ENCODE data around the gene ADAM30.

The ADAM30 gene

GRCh38 chr1:119906927-119907652, 10.8 kb upstream of the ADAM30 start:
- DNase-seq: no peak

GRCh38 chr1:119903443-119903835, 7.1 kb upstream of the ADAM30 start:
- no peak for DNase-seq

DNA sequence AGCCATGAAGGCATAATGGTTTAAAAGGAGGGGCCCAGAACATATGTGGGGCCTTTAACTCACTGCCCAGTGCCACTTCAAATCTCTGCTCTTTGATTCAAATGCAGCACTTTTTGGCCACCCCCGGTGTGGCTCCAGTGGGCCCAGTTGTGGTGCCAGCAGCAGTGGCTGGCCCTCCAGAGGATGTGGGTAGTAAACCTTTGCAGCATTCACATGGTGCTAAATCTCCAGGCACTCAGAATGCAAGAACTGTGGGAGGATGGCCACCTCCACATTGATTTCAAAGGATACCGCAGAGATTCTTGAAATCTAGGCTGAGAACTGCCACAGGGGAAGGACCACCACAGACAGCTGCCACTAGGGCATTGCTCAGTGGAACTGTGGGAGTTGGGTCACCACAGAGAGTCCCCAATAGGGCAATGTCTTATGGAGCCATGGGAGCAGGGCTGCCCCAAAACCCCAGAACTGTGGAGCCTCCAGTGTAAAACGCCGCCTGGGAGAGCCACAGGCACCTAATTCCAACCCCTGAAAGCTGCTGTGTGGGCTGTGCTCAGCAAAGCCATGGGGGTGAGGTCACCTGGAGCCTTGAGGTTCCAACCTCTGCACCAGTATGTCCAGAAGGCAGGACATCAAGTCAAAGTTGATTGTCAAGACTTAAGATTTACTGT, 6.6 kb upstream of the ADAM30 start:
- no peak for DNase-seq

GRCh38 chr1:119898981-119899720, 2.8 kb upstream of the ADAM30 start:
- no peak for DNase-seq

DNA sequence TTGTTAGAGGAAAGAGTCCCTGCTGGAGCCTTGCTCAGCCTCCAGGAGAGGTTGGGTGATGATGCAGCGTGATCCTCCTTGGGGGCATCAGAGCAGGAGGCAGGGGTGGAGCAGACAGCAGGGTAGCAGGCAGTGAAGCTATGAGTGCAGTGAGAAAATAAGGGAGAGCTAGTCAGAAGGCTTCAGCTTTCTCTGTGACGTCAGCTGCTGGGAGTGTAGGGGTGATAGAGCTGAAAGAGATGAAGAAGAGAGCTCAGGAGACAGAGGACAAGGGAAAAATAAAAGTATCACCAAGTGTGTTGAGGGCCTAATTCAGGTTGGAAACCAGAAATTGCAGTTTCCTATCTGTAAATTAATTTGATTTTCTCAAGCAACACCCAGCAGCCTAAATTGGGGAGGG, 2.2 kb upstream of the ADAM30 start:
- DNase-seq: no peak

- no peak for DNase-seq
Measured at GRCh38 chr1:119895102-119895501, 1.2 kb downstream of the ADAM30 start.

GRCh38 chr1:119893827-119894700, 2.3 kb downstream of the ADAM30 start:
- DNase-seq: no peak

- DNase-seq: peak; percentile 85
Measured at GRCh38 chr1:119893238-119893791, 3.0 kb downstream of the ADAM30 start.

DNA sequence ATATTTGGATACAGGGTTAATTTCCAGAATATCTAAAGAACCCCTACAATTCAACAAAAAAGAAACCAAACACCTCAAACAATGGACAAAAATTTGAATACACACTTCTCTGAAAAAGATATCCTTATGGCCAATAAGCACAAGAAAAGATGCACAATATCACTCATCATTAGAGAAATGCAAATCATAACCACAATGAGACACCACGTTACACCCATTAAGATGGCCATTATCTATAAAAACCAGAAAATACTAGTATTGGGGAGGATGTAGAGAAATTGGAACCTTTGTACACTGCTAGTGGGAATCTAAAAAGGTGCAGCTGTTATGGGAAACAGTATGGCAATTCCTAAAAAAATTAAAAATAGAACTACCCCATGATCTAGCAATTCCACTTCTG, 4.9 kb downstream of the ADAM30 start:
- peak; percentile 86 for DNase-seq

DNA sequence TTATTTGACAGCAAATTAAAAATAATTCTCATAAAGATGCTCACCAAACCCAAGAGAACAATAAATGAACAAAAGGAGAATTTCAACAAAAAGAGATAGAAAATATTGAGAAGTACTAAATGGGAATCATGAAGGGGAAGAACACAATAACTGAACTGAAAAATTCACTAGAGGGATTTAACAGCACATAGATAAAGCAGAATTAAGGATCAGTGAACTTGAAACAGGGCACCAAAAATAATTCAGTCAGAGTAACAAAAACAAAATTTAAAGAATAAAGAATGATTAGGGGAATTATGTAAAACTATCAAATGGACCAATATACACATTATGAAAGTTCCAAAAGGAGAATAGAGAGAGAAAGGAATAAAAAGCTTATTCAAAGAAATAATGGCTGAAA, 7.8 kb downstream of the ADAM30 start:
- DNase-seq: no peak

GRCh38 chr1:119887427-119887826, 8.9 kb downstream of the ADAM30 start:
- no peak for DNase-seq

DNA sequence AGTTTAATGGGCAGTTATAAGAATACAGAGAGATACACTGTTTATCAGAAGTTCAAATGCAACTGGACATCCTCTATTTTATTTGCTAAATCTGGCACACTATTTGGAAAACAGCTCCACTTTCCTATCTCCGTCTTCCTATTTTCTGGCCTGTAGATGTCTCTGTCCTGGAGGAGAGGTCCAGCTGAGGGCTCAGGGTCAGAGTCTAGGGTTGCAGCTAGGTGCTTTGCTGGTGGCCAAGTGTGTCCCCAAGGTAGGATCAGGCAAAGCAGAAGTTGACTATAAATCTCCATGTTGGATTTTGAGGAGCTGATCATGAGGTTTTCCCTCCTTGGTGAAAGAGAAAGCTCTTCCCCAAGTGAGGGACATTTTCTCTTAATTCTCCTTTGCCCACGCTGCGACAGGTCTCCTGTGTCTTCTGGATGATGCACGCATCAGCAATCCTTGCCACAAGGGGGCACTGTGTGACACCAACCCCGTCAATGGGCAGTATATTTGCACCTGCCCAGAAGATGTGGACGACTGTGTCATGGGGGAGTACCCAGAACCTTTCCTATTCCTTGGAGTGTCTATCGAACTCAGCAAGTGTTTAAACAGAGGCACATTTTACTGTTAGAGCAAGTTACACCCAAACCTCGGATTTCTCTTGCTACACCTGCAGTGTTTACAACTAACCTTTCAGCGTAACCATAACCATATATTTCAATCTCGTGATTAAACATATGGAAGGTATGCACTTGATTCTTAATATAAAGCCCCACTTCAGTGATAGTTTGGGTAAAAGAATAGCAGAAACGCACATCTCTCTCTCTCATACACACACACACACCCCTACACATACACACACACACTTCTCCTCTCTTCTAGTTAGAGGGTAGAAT, 10.2 kb downstream of the ADAM30 start:
- peak; percentile 76 for DNase-seq

DNA sequence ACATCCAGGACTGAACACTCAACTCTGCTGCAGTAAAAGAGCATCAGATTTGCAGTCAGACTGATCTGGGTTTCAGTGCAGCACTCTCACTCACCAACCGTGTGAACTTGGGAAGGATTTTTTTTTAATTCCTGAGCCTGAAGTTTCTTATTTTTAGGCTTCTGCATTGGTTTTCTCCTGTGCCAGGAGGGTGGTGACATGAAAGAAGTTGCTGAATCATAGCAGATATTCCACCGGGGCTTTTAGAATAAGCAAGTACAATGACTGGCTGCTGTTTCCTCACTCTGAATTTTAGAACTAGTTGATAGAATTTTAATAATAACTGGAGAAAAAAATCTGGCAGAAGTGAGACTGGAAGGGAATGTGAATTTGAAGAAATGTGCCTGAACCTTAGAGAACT, 11.6 kb downstream of the ADAM30 start:
- DNase-seq: no peak

DNA sequence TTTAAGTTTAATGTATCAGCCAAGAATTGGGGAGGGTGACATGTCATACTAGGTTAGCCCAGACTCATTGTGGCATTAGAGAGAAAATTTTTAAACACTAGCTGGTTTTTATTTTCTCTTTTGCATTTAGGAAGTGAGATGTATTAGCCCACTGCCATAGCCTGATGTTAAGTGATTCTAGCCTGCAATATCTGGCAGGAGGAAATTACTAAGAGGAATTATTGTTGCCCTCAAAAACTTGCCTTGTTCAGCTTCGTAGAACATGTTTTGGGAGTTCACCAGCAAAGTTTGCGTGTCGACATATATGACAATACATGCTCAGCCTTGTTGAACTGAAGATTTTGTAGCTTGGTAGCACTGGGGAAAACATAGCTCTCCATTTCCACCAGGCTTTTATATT, 12.5 kb downstream of the ADAM30 start:
- DNase-seq: no peak

DNA sequence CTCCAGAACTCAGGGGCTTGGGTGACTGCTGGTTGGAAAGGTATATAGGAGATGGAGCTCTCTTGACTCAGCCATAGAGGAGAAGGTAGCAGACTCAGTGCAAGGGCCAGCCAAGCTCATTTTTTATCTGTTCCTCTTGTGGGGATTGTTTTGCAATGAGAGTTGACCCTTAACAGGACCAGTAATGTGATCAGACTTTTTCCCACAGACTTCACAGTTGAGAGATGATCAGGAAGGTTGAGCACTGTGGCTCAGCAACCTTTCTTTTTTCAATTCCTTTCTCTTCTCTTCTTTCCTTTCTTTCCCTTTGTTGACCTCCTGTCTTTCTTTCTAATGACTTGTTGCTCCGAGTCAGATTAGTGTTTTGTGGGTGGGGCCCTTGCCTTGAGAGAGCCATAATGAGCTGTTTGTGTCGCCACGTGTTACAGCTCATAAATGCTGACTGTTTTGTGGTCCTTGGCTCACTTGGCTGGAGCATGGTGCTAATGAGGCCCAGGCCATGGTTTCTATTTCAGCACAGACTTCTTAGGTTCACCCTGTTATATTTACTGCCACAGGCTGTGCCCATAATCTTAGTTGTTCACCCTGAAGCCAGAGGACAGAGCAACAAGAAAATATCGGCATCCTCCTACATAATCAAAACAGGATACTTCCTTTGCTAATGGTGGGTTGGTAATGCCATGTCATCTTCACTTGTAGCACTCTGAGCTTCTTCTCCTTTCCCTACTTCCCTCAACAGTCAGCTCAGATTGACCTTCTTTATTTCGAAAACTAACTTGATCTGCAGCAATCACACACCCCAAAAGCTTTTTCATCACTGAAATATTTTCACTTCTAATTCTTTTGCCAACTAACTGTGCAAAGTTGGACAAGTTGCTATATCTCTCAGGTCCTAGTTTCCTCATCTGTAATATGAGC, 13.9 kb downstream of the ADAM30 start:
- no peak for DNase-seq

GRCh38 chr1:119879510-119880434, 16.5 kb downstream of the ADAM30 start:
- DNase-seq: peak; percentile 83

- no peak for DNase-seq
Measured at GRCh38 chr1:119878171-119878570, 18.1 kb downstream of the ADAM30 start.

DNA sequence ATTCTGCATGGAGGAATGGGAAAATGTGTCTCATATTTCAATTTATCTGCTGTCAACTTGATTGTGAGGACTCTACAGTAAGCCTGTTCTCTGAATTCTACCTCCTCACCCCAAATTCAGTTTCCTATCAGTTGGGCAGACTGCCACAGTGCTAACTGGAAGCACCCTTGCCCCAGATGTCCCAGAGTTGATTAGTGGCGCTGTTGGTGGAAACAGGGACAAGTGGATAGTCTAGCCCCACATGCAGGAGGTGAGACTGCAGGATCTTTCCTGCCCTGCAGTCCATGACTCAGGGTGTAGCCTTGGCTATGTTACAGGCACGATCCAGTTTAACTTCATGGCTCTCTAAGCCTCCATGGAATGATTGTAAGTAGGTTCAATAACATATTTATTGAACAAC, 22.1 kb downstream of the ADAM30 start:
- DNase-seq: peak; percentile 99

Data from hematopoietic multipotent progenitor cell treated with erythropoietin and hydrocortisone succinate and interleukin-3 and kit ligand, for 8 days (in vitro differentiated cells).